H9 (cell line): ENCODE measurements around the gene TANGO6. TPM values are rescaled to one million over a fixed set of nuclear protein-coding genes. Genes with fewer than 3 reads are reported as not detected.

Experiments used
- DNase-seq: peaks from one replicate; pipeline ENCODE4 v3.0.0-alpha.2; 2017
- H2AFZ ChIP-seq: one replicate; pipeline ENCODE4 v1.6.1; 2013; ENCODE audit warnings: mild to moderate bottlenecking, low read length, control low read depth, moderate library complexity
- H2AK5ac ChIP-seq: 2 replicates; pipeline ENCODE4 v1.6.1; 2013; ENCODE audit warnings: low read length, control low read depth, mixed read lengths; ENCODE audit not compliant: insufficient read length
- H2BK120ac ChIP-seq: one replicate; pipeline ENCODE4 v1.6.1; 2013; ENCODE audit warnings: low read depth, mild to moderate bottlenecking, low read length, control low read depth, inconsistent platforms; ENCODE audit not compliant: poor library complexity, severe bottlenecking
- H2BK12ac ChIP-seq: 2 replicates; pipeline ENCODE4 v1.6.1; 2013; ENCODE audit warnings: low read length, control low read depth, mixed read lengths, low read depth; ENCODE audit not compliant: insufficient read length
- H2BK15ac ChIP-seq: 2 replicates; pipeline ENCODE4 v1.6.1; 2013; ENCODE audit warnings: low read depth, low read length, control low read depth
- H2BK20ac ChIP-seq: one replicate; pipeline ENCODE4 v1.6.1; 2013; ENCODE audit warnings: low read depth, mild to moderate bottlenecking, low read length, control low read depth, inconsistent platforms; ENCODE audit not compliant: poor library complexity, severe bottlenecking
- H2BK5ac ChIP-seq: 2 replicates; pipeline ENCODE4 v1.6.1; 2013; ENCODE audit warnings: low read length, control low read depth, mixed read lengths; ENCODE audit not compliant: insufficient read length
- H3K14ac ChIP-seq: 2 replicates; pipeline ENCODE4 v1.6.1; 2013; ENCODE audit warnings: low read length, control low read depth; ENCODE audit not compliant: insufficient read depth
- H3K18ac ChIP-seq: 2 replicates; pipeline ENCODE4 v1.6.1; 2013; ENCODE audit warnings: low read depth, mild to moderate bottlenecking, mixed read lengths, low read length, control low read depth; ENCODE audit not compliant: insufficient read length
- H3K23ac ChIP-seq: 2 replicates; pipeline ENCODE4 v1.6.1; 2013; ENCODE audit warnings: low read length, control low read depth, mixed read lengths, low read depth; ENCODE audit not compliant: insufficient read length
- H3K23me2 ChIP-seq: 2 replicates; pipeline ENCODE4 v1.6.1; 2013; ENCODE audit warnings: low read depth, mild to moderate bottlenecking, mixed read lengths, low read length, control low read depth; ENCODE audit not compliant: insufficient read length, poor library complexity, severe bottlenecking
- H3K27ac ChIP-seq: 2 replicates; pipeline ENCODE4 v1.5.1; 2013; ENCODE audit warnings: low read length, control low read depth, mixed read lengths, low read depth; ENCODE audit not compliant: insufficient read length
- H3K27me3 ChIP-seq: 2 replicates; pipeline ENCODE4 v1.6.1; 2013; ENCODE audit warnings: low read length, control low read depth, inconsistent platforms; ENCODE audit not compliant: insufficient read depth
- H3K4ac ChIP-seq: 2 replicates; pipeline ENCODE4 v1.6.1; 2013; ENCODE audit warnings: low read depth, mild to moderate bottlenecking, control low read depth, inconsistent platforms, low read length, moderate library complexity
- H3K4me1 ChIP-seq: 2 replicates; pipeline ENCODE4 v1.6.1; 2013; ENCODE audit warnings: low read length, control low read depth, inconsistent platforms; ENCODE audit not compliant: insufficient read depth
- H3K4me2 ChIP-seq: 2 replicates; pipeline ENCODE4 v1.6.1; 2013; ENCODE audit warnings: low read length, control low read depth, mixed read lengths; ENCODE audit not compliant: insufficient read length, insufficient read depth
- H3K56ac ChIP-seq: 2 replicates; pipeline ENCODE4 v1.6.1; 2013; ENCODE audit warnings: low read depth, mild to moderate bottlenecking, mixed read lengths, low read length, control low read depth; ENCODE audit not compliant: insufficient read length
- H3K79me1 ChIP-seq: 2 replicates; pipeline ENCODE4 v1.6.1; 2013; ENCODE audit warnings: low read depth, mild to moderate bottlenecking, moderate library complexity, low read length, control low read depth, inconsistent platforms; ENCODE audit not compliant: insufficient read depth, poor library complexity, severe bottlenecking
- H3K79me2 ChIP-seq: 2 replicates; pipeline ENCODE4 v1.6.1; 2013; ENCODE audit warnings: low read length, control low read depth, inconsistent platforms; ENCODE audit not compliant: insufficient read depth
- H3K9ac ChIP-seq: 2 replicates; pipeline ENCODE4 v1.6.1; 2013; ENCODE audit warnings: low read length, control low read depth, mixed read lengths; ENCODE audit not compliant: insufficient read length; ENCODE audit errors: extremely low read depth
- H3K9me3 ChIP-seq: one replicate; pipeline ENCODE4 v1.6.1; 2013; ENCODE audit warnings: low read depth, low read length, inconsistent platforms; ENCODE audit not compliant: control insufficient read depth
- H3T11ph ChIP-seq: one replicate; pipeline ENCODE4 v1.6.1; 2013; ENCODE audit warnings: mild to moderate bottlenecking, low read length, control low read depth, inconsistent platforms
- H4K20me1 ChIP-seq: one replicate; pipeline ENCODE4 v1.6.1; 2013; ENCODE audit not compliant: control insufficient read depth, insufficient read length, insufficient read depth
- H4K5ac ChIP-seq: 2 replicates; pipeline ENCODE4 v1.6.1; 2013; ENCODE audit warnings: low read depth, mild to moderate bottlenecking, mixed read lengths, low read length, control low read depth; ENCODE audit not compliant: insufficient read length
- H4K8ac ChIP-seq: replicated peaks from 2 replicates; pipeline ENCODE4 v1.6.1; 2013; ENCODE audit warnings: low read length, control low read depth, mixed read lengths, low read depth; ENCODE audit not compliant: insufficient read length
- H4K91ac ChIP-seq: 2 replicates; pipeline ENCODE4 v1.6.1; 2013; ENCODE audit warnings: low read depth, mild to moderate bottlenecking, moderate library complexity, mixed read lengths, low read length, control low read depth; ENCODE audit not compliant: insufficient read length
- H3K27ac Mint-ChIP-seq, 3 experiments: 2 replicates in 2 of 3; 3 replicates in 1 of 3; pipeline ENCODE4 v1.8.0; 2020 to 2021; ENCODE audit warnings: mixed read lengths in 3 of 3, mild to moderate bottlenecking in 1 of 3, moderate library complexity in 1 of 3
- H3K27me3 Mint-ChIP-seq: 2 replicates; pipeline ENCODE4 v1.8.0; 2021; ENCODE audit warnings: low read depth, mild to moderate bottlenecking, moderate library complexity, mixed read lengths
- H3K36me3 Mint-ChIP-seq, 3 experiments: 2 replicates in 2 of 3; 3 replicates in 1 of 3; pipeline ENCODE4 v1.8.0; 2020 to 2021; ENCODE audit warnings: low read depth in 3 of 3, mixed read lengths in 3 of 3; ENCODE audit not compliant: insufficient read depth in 1 of 3
- H3K4me1 Mint-ChIP-seq, 2 experiments: 2 replicates each; pipeline ENCODE4 v1.8.0; 2020; ENCODE audit warnings: mixed read lengths in 2 of 2
- H3K4me3 Mint-ChIP-seq, 2 experiments: 2 replicates in 1 of 2; 3 replicates in 1 of 2; pipeline ENCODE4 v1.8.0; 2020 to 2021; ENCODE audit warnings: mild to moderate bottlenecking in 2 of 2, mixed read lengths in 2 of 2, moderate library complexity in 1 of 2
- H3K9me3 Mint-ChIP-seq, 2 experiments: 2 replicates in 1 of 2; 3 replicates in 1 of 2; pipeline ENCODE4 v1.8.0; 2020; ENCODE audit warnings: mild to moderate bottlenecking in 2 of 2, mixed read lengths in 2 of 2, moderate library complexity in 1 of 2
- WGBS: extraction: QIAGEN DNeasy Blood & Tissue Kit; methylation state at CpG from one replicate; pipeline ENCODE4 v1.1.7; 2013; ENCODE audit warnings: missing lambda C conversion rate, low lambda C conversion rate, mixed read lengths; ENCODE audit not compliant: insufficient read length; ENCODE audit errors: extremely low coverage; 5-methylcytosine and 5-hydroxymethylcytosine counted together
- total RNA-seq: library from RNA; stranded (reverse); gene quantifications from 2 replicates; pipeline ENCODE4 v1.2.1, GENCODE V29; 2021
- TF ChIP-seq, protein P1 (sequence below): fragments of 200-600 bp; sonication (generic); conservative IDR thresholded peaks from 3 replicates; pipeline ENCODE4 v1.8.0; 2021; ENCODE audit warnings: antibody characterized with exemption, mild to moderate bottlenecking

TANGO6 gene
- total RNA-seq, 1 experiment from 2014 or later: 12.0 TPM

DNA sequence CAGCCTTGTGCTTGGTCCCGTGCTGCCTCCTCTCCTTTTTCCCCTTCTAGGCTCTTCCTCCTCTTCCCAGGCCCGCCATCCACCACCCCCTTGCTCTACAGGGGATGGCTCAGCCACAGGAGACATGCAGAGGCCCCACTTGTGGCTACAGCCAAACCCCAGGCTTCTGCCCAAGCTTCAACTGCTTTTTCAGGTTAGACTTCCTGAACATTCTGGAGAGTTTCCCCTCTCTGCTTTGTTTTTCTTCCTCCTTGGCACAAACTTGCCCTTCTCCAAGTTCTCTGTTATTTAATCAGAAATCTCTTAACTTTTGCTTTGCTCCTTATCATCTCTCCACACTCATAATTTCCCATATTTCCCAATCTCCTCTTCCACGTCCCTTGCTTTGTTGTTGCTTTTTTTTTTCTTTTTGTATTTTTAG lies 243.8 kb downstream of the TANGO6 start:
- no peak overlapping the region for H2AK5ac ChIP-seq
- peaks cover 0 to 5% (median 4%) of the 10 kb centered on the region in 3 experiments; a peak in 4 of 7 replicates for H3K36me3 Mint-ChIP-seq
- H2BK15ac ChIP-seq: 0 out of 2 replicates have a peak overlapping the region, but pooled peaks have one; percentile 61
- H3K23me2 ChIP-seq: no peaks in the 10 kb centered on the region
- H3K18ac ChIP-seq: peak overlapping the region; percentile 59
- no peaks in the 10 kb centered on the region for H3K27me3 ChIP-seq
- H3K79me2 ChIP-seq: no peaks in the 10 kb centered on the region
- H2BK120ac ChIP-seq: no peak overlapping the region
- H3K4ac ChIP-seq: no peak overlapping the region
- no peak overlapping the region for H3K9ac ChIP-seq
- no peaks in the 10 kb centered on the region for H3K79me1 ChIP-seq
- 100% methylated on average over 1 of the region's 3 CpGs for WGBS
- H3T11ph ChIP-seq: no peak overlapping the region
- peaks cover 43 to 44% of the 10 kb centered on the region in 2 experiments for H3K4me1 Mint-ChIP-seq
- no peak overlapping the region for H2BK5ac ChIP-seq
- no peak overlapping the region for H3K4me2 ChIP-seq
- H3K4me3 Mint-ChIP-seq: no peak overlapping the region
- H3K27ac ChIP-seq: no peak overlapping the region
- H4K8ac ChIP-seq: no peak overlapping the region
- H3K4me1 ChIP-seq: peaks cover 18% of the 10 kb centered on the region; the same call in 1 of the 2 replicates
- H3K9me3 Mint-ChIP-seq: no peaks in the 10 kb centered on the region
- no peaks in the 10 kb centered on the region; the same call in 1 of the 2 replicates for H3K27me3 Mint-ChIP-seq
- peak overlapping the region; percentile 63; the same call in 1 of the 2 replicates for H3K14ac ChIP-seq
- no peak overlapping the region for H3K56ac ChIP-seq
- H2BK20ac ChIP-seq: no peak overlapping the region
- no peaks in the 10 kb centered on the region for H3K9me3 ChIP-seq
- H4K91ac ChIP-seq: no peak overlapping the region
- H3K23ac ChIP-seq: no peak overlapping the region
- TF ChIP-seq, protein P1, sequence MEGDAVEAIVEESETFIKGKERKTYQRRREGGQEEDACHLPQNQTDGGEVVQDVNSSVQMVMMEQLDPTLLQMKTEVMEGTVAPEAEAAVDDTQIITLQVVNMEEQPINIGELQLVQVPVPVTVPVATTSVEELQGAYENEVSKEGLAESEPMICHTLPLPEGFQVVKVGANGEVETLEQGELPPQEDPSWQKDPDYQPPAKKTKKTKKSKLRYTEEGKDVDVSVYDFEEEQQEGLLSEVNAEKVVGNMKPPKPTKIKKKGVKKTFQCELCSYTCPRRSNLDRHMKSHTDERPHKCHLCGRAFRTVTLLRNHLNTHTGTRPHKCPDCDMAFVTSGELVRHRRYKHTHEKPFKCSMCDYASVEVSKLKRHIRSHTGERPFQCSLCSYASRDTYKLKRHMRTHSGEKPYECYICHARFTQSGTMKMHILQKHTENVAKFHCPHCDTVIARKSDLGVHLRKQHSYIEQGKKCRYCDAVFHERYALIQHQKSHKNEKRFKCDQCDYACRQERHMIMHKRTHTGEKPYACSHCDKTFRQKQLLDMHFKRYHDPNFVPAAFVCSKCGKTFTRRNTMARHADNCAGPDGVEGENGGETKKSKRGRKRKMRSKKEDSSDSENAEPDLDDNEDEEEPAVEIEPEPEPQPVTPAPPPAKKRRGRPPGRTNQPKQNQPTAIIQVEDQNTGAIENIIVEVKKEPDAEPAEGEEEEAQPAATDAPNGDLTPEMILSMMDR: no peak
- H2AFZ ChIP-seq: no peak overlapping the region
- no peak for DNase-seq
- H3K27ac Mint-ChIP-seq: peak overlapping the region; percentile 49 to 91 (median 59); a peak in 4 of 7 replicates
- H4K5ac ChIP-seq: no peak overlapping the region
- H4K20me1 ChIP-seq: no peaks in the 10 kb centered on the region
- H2BK12ac ChIP-seq: no peak overlapping the region
